GM23338 (cell line): ENCODE results near the gene LRSAM1. TPM values are rescaled to one million over a fixed set of nuclear protein-coding genes. Genes with fewer than 3 reads are reported as not detected.

ENCODE experiments used
- ATAC-seq: fragments of 200-7000 bp; cut with Tn5 transposase; 3 replicates; pipeline ENCODE4 v1.9.1; 2020
- DNase-seq: peaks from one replicate; pipeline ENCODE4 v3.0.0-alpha.2; 2015; ENCODE audit warnings: low spot score
- H2AFZ ChIP-seq: fragments of 200-600 bp; sonication (generic); 2 replicates; pipeline ENCODE4 v1.8.0; 2016; ENCODE audit warnings: antibody characterized with exemption, mild to moderate bottlenecking, moderate library complexity
- H3F3A ChIP-seq: fragments of 200-600 bp; sonication (generic); replicated peaks from 2 replicates; pipeline ENCODE4 v1.8.0; 2017; ENCODE audit warnings: antibody characterized with exemption, mixed run types, low read depth
- H3K27ac ChIP-seq: fragments of 200-600 bp; sonication (generic); 2 replicates; pipeline ENCODE4 v1.6.1; 2016; ENCODE audit warnings: low read depth
- H3K27me3 ChIP-seq: fragments of 200-600 bp; sonication (generic); 2 replicates; pipeline ENCODE4 v1.8.0; 2016; ENCODE audit warnings: mild to moderate bottlenecking, mixed run types, moderate library complexity; ENCODE audit not compliant: insufficient read depth
- H3K36me3 ChIP-seq: fragments of 200-600 bp; sonication (generic); 2 replicates; pipeline ENCODE4 v1.8.0; 2016; ENCODE audit warnings: mild to moderate bottlenecking; ENCODE audit not compliant: insufficient read depth
- H3K4me1 ChIP-seq: fragments of 200-600 bp; sonication (generic); 2 replicates; pipeline ENCODE4 v1.8.0; 2016; ENCODE audit warnings: mild to moderate bottlenecking, moderate library complexity; ENCODE audit not compliant: insufficient read depth
- H3K4me2 ChIP-seq: fragments of 200-600 bp; sonication (generic); 2 replicates; pipeline ENCODE4 v1.7.1; 2017; ENCODE audit warnings: mixed run types
- H3K4me3 ChIP-seq: fragments of 200-600 bp; sonication (generic); 2 replicates; pipeline ENCODE4 v1.6.1; 2016; ENCODE audit warnings: mixed run types
- H3K79me2 ChIP-seq: fragments of 200-600 bp; sonication (generic); replicated peaks from 2 replicates; pipeline ENCODE4 v1.8.0; 2017; ENCODE audit warnings: mild to moderate bottlenecking; ENCODE audit not compliant: insufficient read depth
- H3K9me2 ChIP-seq: fragments of 200-600 bp; sonication (generic); 2 replicates; pipeline ENCODE4 v1.8.0; 2017; ENCODE audit not compliant: insufficient read depth
- H4K20me1 ChIP-seq: fragments of 200-600 bp; sonication (generic); replicated peaks from 2 replicates; pipeline ENCODE4 v1.8.0; 2017; ENCODE audit warnings: mild to moderate bottlenecking; ENCODE audit not compliant: insufficient read depth
- H3K27ac Mint-ChIP-seq: 2 replicates; pipeline ENCODE4 v1.8.0; 2020; ENCODE audit warnings: inconsistent platforms, mild to moderate bottlenecking, moderate library complexity, mixed read lengths
- H3K27me3 Mint-ChIP-seq: 3 replicates; pipeline ENCODE4 v1.8.0; 2022; ENCODE audit warnings: low read depth, mild to moderate bottlenecking, moderate library complexity, mixed read lengths, inconsistent platforms; ENCODE audit not compliant: insufficient read depth, poor library complexity
- H3K36me3 Mint-ChIP-seq: 3 replicates; pipeline ENCODE4 v1.8.0; 2021; ENCODE audit warnings: low read depth, mild to moderate bottlenecking, inconsistent platforms, moderate library complexity, mixed read lengths
- H3K4me1 Mint-ChIP-seq: 3 replicates; pipeline ENCODE4 v1.8.0; 2020; ENCODE audit warnings: mild to moderate bottlenecking, inconsistent platforms, mixed read lengths
- H3K4me3 Mint-ChIP-seq: 3 replicates; pipeline ENCODE4 v1.8.0; 2021; ENCODE audit warnings: moderate library complexity, mild to moderate bottlenecking, inconsistent platforms, mixed read lengths
- H3K9me3 Mint-ChIP-seq: 3 replicates; pipeline ENCODE4 v1.8.0; 2020; ENCODE audit warnings: moderate library complexity, mild to moderate bottlenecking, inconsistent platforms, mixed read lengths
- CREB1 ChIP-seq: fragments of 250-450 bp; sonication (Bioruptor Pico); IDR thresholded peaks from 2 replicates; pipeline ENCODE4 v1.5.0; 2020; ENCODE audit warnings: low read depth, mild to moderate bottlenecking, moderate library complexity
- EZH2 ChIP-seq: fragments of 200-600 bp; sonication (generic); IDR thresholded peaks from one replicate; pipeline ENCODE4 v1.8.0; 2017; ENCODE audit warnings: antibody characterized with exemption, mild to moderate bottlenecking, low read depth; ENCODE audit not compliant: unreplicated experiment
- EZH2phosphoT487 ChIP-seq: fragments of 200-600 bp; sonication (generic); IDR thresholded peaks from one replicate; pipeline ENCODE4 v1.8.1; 2018; ENCODE audit warnings: antibody characterized with exemption; ENCODE audit not compliant: unreplicated experiment
- JUNB ChIP-seq: IDR thresholded peaks from one replicate; pipeline ENCODE4 v1.6.1; 2016; ENCODE audit warnings: antibody characterized with exemption; ENCODE audit not compliant: unreplicated experiment
- NANOG ChIP-seq: IDR thresholded peaks from 2 replicates; pipeline ENCODE4 v1.6.1; 2016; ENCODE audit warnings: antibody characterized with exemption, borderline replicate concordance
- POLR2AphosphoS5 ChIP-seq: IDR thresholded peaks from 2 replicates; pipeline ENCODE4 v1.6.1; 2016; ENCODE audit warnings: antibody characterized with exemption, low read depth
- STAT1 ChIP-seq: IDR thresholded peaks from one replicate; pipeline ENCODE4 v1.6.1; 2016; ENCODE audit warnings: antibody characterized with exemption; ENCODE audit not compliant: unreplicated experiment
- ZNF331 ChIP-seq: fragments of 250-450 bp; sonication (Bioruptor Pico); IDR thresholded peaks from 2 replicates; pipeline ENCODE4 v1.5.0; 2020; ENCODE audit warnings: low read depth, mild to moderate bottlenecking, moderate library complexity
- polyA plus RNA-seq: library from polyadenylated mRNA; unstranded; fragments of >200 nt; fragmentation: Nextera tagmentation; extraction: Ambion mirVana; gene quantifications from 2 replicates; pipeline ENCODE4 v1.2.1, GENCODE V29; 2016
- total RNA-seq: library from RNA; depleted of rRNA; stranded (reverse); fragments of >200 nt; shearing (Covaris generic); gene quantifications from 2 replicates; pipeline ENCODE4 v1.2.3, GENCODE V29; 2014
- TF ChIP-seq, protein P1 (sequence below): IDR thresholded peaks from 2 replicates; pipeline ENCODE4 v1.6.1; 2016; ENCODE audit warnings: antibody characterized with exemption
- TF ChIP-seq, protein P2 (sequence below), 2 experiments: fragments of 200-600 bp in 1 of 2; sonication (generic) in 1 of 2; conservative IDR thresholded peaks; 2 replicates each; pipeline versions ENCODE4 v1.5.1 to v1.6.1; 2016 to 2017; ENCODE audit warnings: antibody characterized with exemption in 2 of 2, low read depth in 2 of 2, mild to moderate bottlenecking in 2 of 2, moderate library complexity in 1 of 2
- TF ChIP-seq, protein P3 (sequence below): fragments of 250-450 bp; sonication (Bioruptor Pico); IDR thresholded peaks from 2 replicates; pipeline ENCODE4 v1.5.0; 2020; ENCODE audit warnings: mild to moderate bottlenecking, moderate library complexity

LRSAM1 gene
- total and polyA plus RNA-seq, 2 experiments from 2014 or later, result 12.8 to 21.9 TPM

DNA sequence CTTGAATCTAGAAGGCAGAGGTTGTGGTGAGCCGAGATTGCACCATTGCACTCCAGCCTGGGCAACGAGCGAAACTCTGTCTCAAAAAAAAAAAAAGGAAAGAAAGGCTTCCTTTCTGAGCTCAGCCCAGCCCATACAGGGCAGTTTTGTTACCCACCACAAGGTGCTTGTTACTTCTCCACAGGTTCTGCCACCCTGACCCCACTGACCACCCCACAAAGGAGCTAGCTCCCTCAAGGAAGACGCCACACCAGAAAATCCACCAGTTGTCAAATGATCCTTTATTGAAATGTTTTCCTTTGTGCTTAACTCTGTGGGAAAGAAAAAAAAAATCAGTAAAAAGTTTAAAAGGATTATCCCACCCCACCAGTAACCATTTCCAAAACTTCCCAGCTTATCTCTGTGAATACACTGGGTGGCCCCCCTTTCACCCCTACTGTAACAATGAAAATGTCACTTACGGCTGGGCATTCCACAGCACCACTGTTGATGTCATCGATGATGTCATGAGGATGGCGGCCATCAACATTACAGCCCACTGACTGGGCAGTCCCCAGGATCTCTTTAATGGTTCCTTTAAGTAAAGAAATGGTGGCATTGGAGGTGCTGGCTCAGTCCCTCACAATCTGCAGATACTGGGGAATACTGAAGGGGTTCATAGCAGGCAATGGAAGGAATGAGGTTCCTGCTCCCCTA, 3.7 kb upstream of the LRSAM1 start:
- Histone ChIP-seq H3K4me3 (peak overlapping the region; percentile 100), H3F3A (peaks cover 75% of the 10 kb centered on the region), H3K36me3 (peaks cover 71% of the 10 kb centered on the region), H3K79me2 (peaks cover 38% of the 10 kb centered on the region), H3K27me3 (no peaks in the 10 kb centered on the region), H3K4me1 (peaks cover 17% of the 10 kb centered on the region), H3K9me2 (no peaks in the 10 kb centered on the region), H3K27ac (peak overlapping the region; percentile 98), H2AFZ (no peak overlapping the region), H4K20me1 (peaks cover 41% of the 10 kb centered on the region), H3K4me2 (peak overlapping the region; percentile 100)
- Mint-ChIP-seq H3K27ac (peak overlapping the region; percentile 99), H3K4me3 (peak overlapping the region; percentile 99), H3K36me3 (peaks cover 86% of the 10 kb centered on the region), H3K27me3 (peaks cover 44% of the 10 kb centered on the region), H3K9me3 (peaks cover 22% of the 10 kb centered on the region), H3K4me1 (peaks cover 19% of the 10 kb centered on the region)
- peak; percentile 77 for TF ChIP-seq CREB1 (CRISPR knock-in tag)
- TF ChIP-seq ZNF331, result no peak
- ATAC-seq (no peak), DNase-seq (no peak)

DNA sequence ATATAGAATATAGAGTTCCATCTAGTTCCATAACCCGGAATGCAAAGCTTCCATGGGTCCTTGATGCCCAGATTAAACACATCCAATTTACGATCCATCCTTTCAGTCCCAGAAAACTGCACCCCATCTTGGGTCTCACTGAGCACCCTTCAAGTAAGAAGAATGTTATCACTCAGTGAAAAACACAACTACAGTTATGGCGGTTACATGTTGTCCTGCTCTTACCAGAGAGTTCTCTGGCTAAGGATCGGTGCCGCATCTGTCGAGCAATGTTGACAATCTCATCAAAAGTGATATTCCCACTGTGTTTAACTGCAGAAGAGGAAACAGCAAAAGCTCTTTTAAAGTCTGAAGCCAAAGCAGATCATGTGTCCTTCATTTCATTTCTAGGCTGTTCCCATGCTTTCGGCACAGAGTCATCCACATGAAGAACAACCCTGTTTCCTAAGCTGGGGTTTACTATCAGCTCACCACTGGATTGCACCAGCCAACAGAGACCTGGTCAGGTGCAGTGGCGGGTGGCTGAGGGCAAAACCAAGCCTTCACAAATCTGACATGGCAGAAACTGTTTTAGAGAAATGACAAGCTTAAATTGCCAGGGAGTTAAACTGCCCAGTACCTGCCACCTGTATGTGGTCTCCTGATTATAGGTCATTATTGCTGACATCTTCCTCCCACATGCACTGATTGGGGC, 3.1 kb upstream of the LRSAM1 start:
- Histone ChIP-seq H3F3A (peaks cover 75% of the 10 kb centered on the region), H3K79me2 (peaks cover 44% of the 10 kb centered on the region), H3K9me2 (no peaks in the 10 kb centered on the region), H3K27me3 (no peaks in the 10 kb centered on the region), H3K4me3 (peak overlapping the region; percentile 100), H3K36me3 (peaks cover 71% of the 10 kb centered on the region), H3K4me2 (peak overlapping the region; percentile 100), H3K4me1 (peaks cover 17% of the 10 kb centered on the region), H4K20me1 (peaks cover 41% of the 10 kb centered on the region), H2AFZ (no peak overlapping the region), H3K27ac (peak overlapping the region; percentile 98)
- Mint-ChIP-seq H3K9me3 (peaks cover 22% of the 10 kb centered on the region), H3K36me3 (peaks cover 80% of the 10 kb centered on the region), H3K4me1 (peaks cover 21% of the 10 kb centered on the region), H3K27ac (peak overlapping the region; percentile 99), H3K4me3 (peak overlapping the region; percentile 99), H3K27me3 (peaks cover 46% of the 10 kb centered on the region)
- DNase-seq, result no peak
- no peak for ATAC-seq
- TF ChIP-seq EZH2phosphoT487 (no peak), EZH2 (no peak), JUNB (no peak), STAT1 (no peak), POLR2AphosphoS5 (no peak; the same call in 1 of the 2 replicates), NANOG (no peak), ZNF331 (no peak)
- TF ChIP-seq, protein P1, sequence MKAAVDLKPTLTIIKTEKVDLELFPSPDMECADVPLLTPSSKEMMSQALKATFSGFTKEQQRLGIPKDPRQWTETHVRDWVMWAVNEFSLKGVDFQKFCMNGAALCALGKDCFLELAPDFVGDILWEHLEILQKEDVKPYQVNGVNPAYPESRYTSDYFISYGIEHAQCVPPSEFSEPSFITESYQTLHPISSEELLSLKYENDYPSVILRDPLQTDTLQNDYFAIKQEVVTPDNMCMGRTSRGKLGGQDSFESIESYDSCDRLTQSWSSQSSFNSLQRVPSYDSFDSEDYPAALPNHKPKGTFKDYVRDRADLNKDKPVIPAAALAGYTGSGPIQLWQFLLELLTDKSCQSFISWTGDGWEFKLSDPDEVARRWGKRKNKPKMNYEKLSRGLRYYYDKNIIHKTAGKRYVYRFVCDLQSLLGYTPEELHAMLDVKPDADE, result no peak
- TF ChIP-seq, protein P2, sequence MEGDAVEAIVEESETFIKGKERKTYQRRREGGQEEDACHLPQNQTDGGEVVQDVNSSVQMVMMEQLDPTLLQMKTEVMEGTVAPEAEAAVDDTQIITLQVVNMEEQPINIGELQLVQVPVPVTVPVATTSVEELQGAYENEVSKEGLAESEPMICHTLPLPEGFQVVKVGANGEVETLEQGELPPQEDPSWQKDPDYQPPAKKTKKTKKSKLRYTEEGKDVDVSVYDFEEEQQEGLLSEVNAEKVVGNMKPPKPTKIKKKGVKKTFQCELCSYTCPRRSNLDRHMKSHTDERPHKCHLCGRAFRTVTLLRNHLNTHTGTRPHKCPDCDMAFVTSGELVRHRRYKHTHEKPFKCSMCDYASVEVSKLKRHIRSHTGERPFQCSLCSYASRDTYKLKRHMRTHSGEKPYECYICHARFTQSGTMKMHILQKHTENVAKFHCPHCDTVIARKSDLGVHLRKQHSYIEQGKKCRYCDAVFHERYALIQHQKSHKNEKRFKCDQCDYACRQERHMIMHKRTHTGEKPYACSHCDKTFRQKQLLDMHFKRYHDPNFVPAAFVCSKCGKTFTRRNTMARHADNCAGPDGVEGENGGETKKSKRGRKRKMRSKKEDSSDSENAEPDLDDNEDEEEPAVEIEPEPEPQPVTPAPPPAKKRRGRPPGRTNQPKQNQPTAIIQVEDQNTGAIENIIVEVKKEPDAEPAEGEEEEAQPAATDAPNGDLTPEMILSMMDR (conservative IDR thresholded peaks at IDR 0.05; ENCODE audit: low read depth in 2 of 2), result no peak
- TF ChIP-seq, protein P3, sequence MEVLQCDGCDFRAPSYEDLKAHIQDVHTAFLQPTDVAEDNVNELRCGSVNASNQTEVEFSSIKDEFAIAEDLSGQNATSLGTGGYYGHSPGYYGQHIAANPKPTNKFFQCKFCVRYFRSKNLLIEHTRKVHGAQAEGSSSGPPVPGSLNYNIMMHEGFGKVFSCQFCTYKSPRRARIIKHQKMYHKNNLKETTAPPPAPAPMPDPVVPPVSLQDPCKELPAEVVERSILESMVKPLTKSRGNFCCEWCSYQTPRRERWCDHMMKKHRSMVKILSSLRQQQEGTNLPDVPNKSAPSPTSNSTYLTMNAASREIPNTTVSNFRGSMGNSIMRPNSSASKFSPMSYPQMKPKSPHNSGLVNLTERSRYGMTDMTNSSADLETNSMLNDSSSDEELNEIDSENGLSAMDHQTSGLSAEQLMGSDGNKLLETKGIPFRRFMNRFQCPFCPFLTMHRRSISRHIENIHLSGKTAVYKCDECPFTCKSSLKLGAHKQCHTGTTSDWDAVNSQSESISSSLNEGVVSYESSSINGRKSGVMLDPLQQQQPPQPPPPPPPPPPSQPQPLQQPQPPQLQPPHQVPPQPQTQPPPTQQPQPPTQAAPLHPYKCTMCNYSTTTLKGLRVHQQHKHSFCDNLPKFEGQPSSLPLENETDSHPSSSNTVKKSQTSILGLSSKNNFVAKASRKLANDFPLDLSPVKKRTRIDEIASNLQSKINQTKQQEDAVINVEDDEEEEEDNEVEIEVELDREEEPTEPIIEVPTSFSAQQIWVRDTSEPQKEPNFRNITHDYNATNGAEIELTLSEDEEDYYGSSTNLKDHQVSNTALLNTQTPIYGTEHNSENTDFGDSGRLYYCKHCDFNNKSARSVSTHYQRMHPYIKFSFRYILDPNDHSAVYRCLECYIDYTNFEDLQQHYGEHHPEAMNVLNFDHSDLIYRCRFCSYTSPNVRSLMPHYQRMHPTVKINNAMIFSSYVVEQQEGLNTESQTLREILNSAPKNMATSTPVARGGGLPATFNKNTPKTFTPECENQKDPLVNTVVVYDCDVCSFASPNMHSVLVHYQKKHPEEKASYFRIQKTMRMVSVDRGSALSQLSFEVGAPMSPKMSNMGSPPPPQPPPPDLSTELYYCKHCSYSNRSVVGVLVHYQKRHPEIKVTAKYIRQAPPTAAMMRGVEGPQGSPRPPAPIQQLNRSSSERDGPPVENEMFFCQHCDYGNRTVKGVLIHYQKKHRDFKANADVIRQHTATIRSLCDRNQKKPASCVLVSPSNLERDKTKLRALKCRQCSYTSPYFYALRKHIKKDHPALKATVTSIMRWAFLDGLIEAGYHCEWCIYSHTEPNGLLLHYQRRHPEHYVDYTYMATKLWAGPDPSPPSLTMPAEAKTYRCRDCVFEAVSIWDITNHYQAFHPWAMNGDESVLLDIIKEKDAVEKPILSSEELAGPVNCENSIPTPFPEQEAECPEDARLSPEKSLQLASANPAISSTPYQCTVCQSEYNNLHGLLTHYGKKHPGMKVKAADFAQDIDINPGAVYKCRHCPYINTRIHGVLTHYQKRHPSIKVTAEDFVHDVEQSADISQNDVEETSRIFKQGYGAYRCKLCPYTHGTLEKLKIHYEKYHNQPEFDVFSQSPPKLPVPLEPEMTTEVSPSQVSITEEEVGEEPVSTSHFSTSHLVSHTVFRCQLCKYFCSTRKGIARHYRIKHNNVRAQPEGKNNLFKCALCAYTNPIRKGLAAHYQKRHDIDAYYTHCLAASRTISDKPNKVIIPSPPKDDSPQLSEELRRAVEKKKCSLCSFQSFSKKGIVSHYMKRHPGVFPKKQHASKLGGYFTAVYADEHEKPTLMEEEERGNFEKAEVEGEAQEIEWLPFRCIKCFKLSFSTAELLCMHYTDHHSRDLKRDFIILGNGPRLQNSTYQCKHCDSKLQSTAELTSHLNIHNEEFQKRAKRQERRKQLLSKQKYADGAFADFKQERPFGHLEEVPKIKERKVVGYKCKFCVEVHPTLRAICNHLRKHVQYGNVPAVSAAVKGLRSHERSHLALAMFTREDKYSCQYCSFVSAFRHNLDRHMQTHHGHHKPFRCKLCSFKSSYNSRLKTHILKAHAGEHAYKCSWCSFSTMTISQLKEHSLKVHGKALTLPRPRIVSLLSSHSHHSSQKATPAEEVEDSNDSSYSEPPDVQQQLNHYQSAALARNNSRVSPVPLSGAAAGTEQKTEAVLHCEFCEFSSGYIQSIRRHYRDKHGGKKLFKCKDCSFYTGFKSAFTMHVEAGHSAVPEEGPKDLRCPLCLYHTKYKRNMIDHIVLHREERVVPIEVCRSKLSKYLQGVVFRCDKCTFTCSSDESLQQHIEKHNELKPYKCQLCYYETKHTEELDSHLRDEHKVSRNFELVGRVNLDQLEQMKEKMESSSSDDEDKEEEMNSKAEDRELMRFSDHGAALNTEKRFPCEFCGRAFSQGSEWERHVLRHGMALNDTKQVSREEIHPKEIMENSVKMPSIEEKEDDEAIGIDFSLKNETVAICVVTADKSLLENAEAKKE (CRISPR knock-in tag), result no peak
